ENCODE measurements around the gene CCL2.

CCL2 gene

GRCh38 chr17:34285286-34285792 is 30.3 kb downstream of the CCL2 start, which contains the start of gene CCL11:
Gene CCL11, plus strand, starts transcription at chr17:34285742. Its CDS starts 67 bp downstream, at chr17:34285809.
- DNase-seq (ENCODE audit: extremely low spot score) = no peak
- POLR2A ChIA-PET = no interaction called here
- CTCF ChIA-PET = no interaction called here
- TF ChIP-seq NFRKB (IDR thresholded peaks at IDR 0.05) (no peak), L3MBTL2 (conservative IDR thresholded peaks at IDR 0.05) (no peak), PKNOX1 (IDR thresholded peaks at IDR 0.05) (no peak), HDGF (IDR thresholded peaks at IDR 0.05; ENCODE audit: borderline replicate concordance) (no peak), ARNT (IDR thresholded peaks at IDR 0.05) (no peak), FOXM1 (IDR thresholded peaks at IDR 0.05; ENCODE audit: borderline replicate concordance) (no peak), ELF4 (IDR thresholded peaks at IDR 0.05) (no peak), LEF1 (IDR thresholded peaks at IDR 0.05; ENCODE audit: borderline replicate concordance) (no peak), SP1 (IDR thresholded peaks at IDR 0.05) (no peak), FOXK2 (IDR thresholded peaks at IDR 0.05) (no peak), FOXA1 (IDR thresholded peaks at IDR 0.05) (no peak), SUZ12 (IDR thresholded peaks at IDR 0.05) (no peak), TARDBP (IDR thresholded peaks at IDR 0.05) (no peak)

GRCh38 chr17:34287875-34288274 is 32.8 kb downstream of the CCL2 start:
- ChIA-PET POLR2A (no interaction called here), CTCF (no interaction called here)
- no peak for TF ChIP-seq FOXK2 (IDR thresholded peaks at IDR 0.05)
- TF ChIP-seq ZNF384 (IDR thresholded peaks at IDR 0.05) = no peak
- TF ChIP-seq FOXA1 (IDR thresholded peaks at IDR 0.05) = no peak
- no peak for TF ChIP-seq LEF1 (IDR thresholded peaks at IDR 0.05; ENCODE audit: borderline replicate concordance)
- no peak for TF ChIP-seq L3MBTL2 (conservative IDR thresholded peaks at IDR 0.05)
- TF ChIP-seq SP1 (IDR thresholded peaks at IDR 0.05) = no peak
- no peak for TF ChIP-seq HDGF (IDR thresholded peaks at IDR 0.05; ENCODE audit: borderline replicate concordance)
- no peak for TF ChIP-seq NFRKB (IDR thresholded peaks at IDR 0.05)
- TF ChIP-seq BHLHE40 (IDR thresholded peaks at IDR 0.05; ENCODE audit: borderline replicate concordance) = no peak
- no peak for TF ChIP-seq FOXM1 (IDR thresholded peaks at IDR 0.05; ENCODE audit: borderline replicate concordance)
- no peak for TF ChIP-seq ARNT (IDR thresholded peaks at IDR 0.05)
- TF ChIP-seq SUZ12 (IDR thresholded peaks at IDR 0.05) = no peak
- no peak for TF ChIP-seq PKNOX1 (IDR thresholded peaks at IDR 0.05)
- no peak for TF ChIP-seq CTBP1 (IDR thresholded peaks at IDR 0.05; ENCODE audit: borderline replicate concordance)
- TF ChIP-seq ELF4 (IDR thresholded peaks at IDR 0.05) = no peak
- TF ChIP-seq TARDBP (IDR thresholded peaks at IDR 0.05) = no peak
- no peak for DNase-seq (ENCODE audit: extremely low spot score)

- TF ChIP-seq SP1 (IDR thresholded peaks at IDR 0.05) (no peak), TARDBP (IDR thresholded peaks at IDR 0.05) (no peak), FOXM1 (IDR thresholded peaks at IDR 0.05; ENCODE audit: borderline replicate concordance) (no peak), LEF1 (IDR thresholded peaks at IDR 0.05; ENCODE audit: borderline replicate concordance) (no peak), ELF4 (IDR thresholded peaks at IDR 0.05) (no peak), ZNF384 (IDR thresholded peaks at IDR 0.05) (no peak), NFRKB (IDR thresholded peaks at IDR 0.05) (no peak), HDGF (IDR thresholded peaks at IDR 0.05; ENCODE audit: borderline replicate concordance) (no peak), FOXA1 (IDR thresholded peaks at IDR 0.05) (no peak)
- no peak for DNase-seq (ENCODE audit: extremely low spot score)
- CTCF ChIA-PET = no interaction called here
- POLR2A ChIA-PET = no interaction called here
Measured at GRCh38 chr17:34290586-34290985, 35.5 kb downstream of the CCL2 start.

- POLR2A ChIA-PET = no interaction called here
- CTCF ChIA-PET = no interaction called here
Measured at GRCh38 chr17:34291721-34292348, 36.8 kb downstream of the CCL2 start.

GRCh38 chr17:34299027-34299426 is 43.9 kb downstream of the CCL2 start:
- ChIA-PET POLR2A (no interaction called here), CTCF (no interaction called here)
- no peak for TF ChIP-seq FOXM1 (IDR thresholded peaks at IDR 0.05; ENCODE audit: borderline replicate concordance)
- no peak for TF ChIP-seq SP1 (IDR thresholded peaks at IDR 0.05)
- no peak for TF ChIP-seq FOXK2 (IDR thresholded peaks at IDR 0.05)
- no peak for TF ChIP-seq ELF4 (IDR thresholded peaks at IDR 0.05)
- TF ChIP-seq TARDBP (IDR thresholded peaks at IDR 0.05) = no peak
- TF ChIP-seq NFRKB (IDR thresholded peaks at IDR 0.05) = no peak
- no peak for TF ChIP-seq FOXA1 (IDR thresholded peaks at IDR 0.05)
- DNase-seq (ENCODE audit: extremely low spot score) = no peak

More at GRCh38 chr17:34291721-34292348, 36.8 kb downstream of the CCL2 start:
- TF ChIP-seq HDGF (IDR thresholded peaks at IDR 0.05; ENCODE audit: borderline replicate concordance) = no peak
- TF ChIP-seq ZNF384 (IDR thresholded peaks at IDR 0.05) = no peak
- no peak for TF ChIP-seq SP1 (IDR thresholded peaks at IDR 0.05)
- no peak for TF ChIP-seq FOXM1 (IDR thresholded peaks at IDR 0.05; ENCODE audit: borderline replicate concordance)
- DNase-seq (ENCODE audit: extremely low spot score) = no peak

- ChIA-PET CTCF (no interaction called here), POLR2A (no interaction called here)
- no peak for DNase-seq (ENCODE audit: extremely low spot score)
- TF ChIP-seq ZNF384 (IDR thresholded peaks at IDR 0.05) (no peak), FOXA1 (IDR thresholded peaks at IDR 0.05) (no peak), HDGF (IDR thresholded peaks at IDR 0.05; ENCODE audit: borderline replicate concordance) (no peak), NFRKB (IDR thresholded peaks at IDR 0.05) (no peak), FOXK2 (IDR thresholded peaks at IDR 0.05) (no peak)
Measured at GRCh38 chr17:34299956-34300577, 45.0 kb downstream of the CCL2 start.
